Smooth muscle cell (in vitro differentiated cells): ENCODE results near the gene EGFR. TPM values are rescaled to one million over a fixed set of nuclear protein-coding genes. Genes with fewer than 3 reads are reported as not detected.

Source experiments
- DNase-seq: peaks from one replicate; lab custom pipeline; 2025; ENCODE audit not compliant: unreplicated experiment; lab: John Stamatoyannopoulos, UW
- H2AFZ ChIP-seq: fragments of 200-600 bp; sonication (generic); 2 replicates; pipeline ENCODE4 v1.6.0; 2016; ENCODE audit warnings: antibody characterized with exemption, low read depth, mild to moderate bottlenecking
- H3F3A ChIP-seq: fragments of 200-600 bp; sonication (generic); 2 replicates; pipeline ENCODE4 v1.6.0; 2017; ENCODE audit warnings: antibody characterized with exemption, low read depth
- H3K27ac ChIP-seq: fragments of 200-600 bp; sonication (generic); 2 replicates; pipeline ENCODE4 v1.5.1; 2016; ENCODE audit warnings: low read depth, mild to moderate bottlenecking
- H3K27me3 ChIP-seq: fragments of 200-600 bp; sonication (generic); 2 replicates; pipeline ENCODE4 v1.6.1; 2016; ENCODE audit warnings: low read depth, mild to moderate bottlenecking
- H3K36me3 ChIP-seq: fragments of 200-600 bp; sonication (generic); 2 replicates; pipeline ENCODE4 v1.5.1; 2016; ENCODE audit warnings: low read depth
- H3K4me1 ChIP-seq: fragments of 200-600 bp; sonication (generic); 2 replicates; pipeline ENCODE4 v1.5.1; 2016; ENCODE audit warnings: low read depth
- H3K4me2 ChIP-seq: fragments of 200-600 bp; sonication (generic); 2 replicates; pipeline ENCODE4 v1.6.0; 2016; ENCODE audit warnings: mild to moderate bottlenecking
- H3K4me3 ChIP-seq: fragments of 200-600 bp; sonication (generic); 2 replicates; pipeline ENCODE4 v1.5.1; 2016; ENCODE audit warnings: mild to moderate bottlenecking
- H3K79me2 ChIP-seq: fragments of 200-600 bp; sonication (generic); 2 replicates; pipeline ENCODE4 v1.6.0; 2016; ENCODE audit warnings: low read depth, mild to moderate bottlenecking
- H3K9ac ChIP-seq: fragments of 200-600 bp; sonication (generic); 2 replicates; pipeline ENCODE4 v1.6.0; 2016; ENCODE audit warnings: low read depth
- H3K9me3 ChIP-seq: fragments of 200-600 bp; sonication (generic); replicated peaks from 2 replicates; pipeline ENCODE4 v1.5.1; 2016; ENCODE audit warnings: low read depth
- H4K20me1 ChIP-seq: fragments of 200-600 bp; sonication (generic); 2 replicates; pipeline ENCODE4 v1.6.0; 2016; ENCODE audit warnings: low read depth
- CTCF ChIP-seq: fragments of 200-600 bp; sonication (generic); IDR thresholded peaks from 2 replicates; pipeline ENCODE4 v1.5.1; 2017; ENCODE audit warnings: borderline replicate concordance, mild to moderate bottlenecking, antibody characterized with exemption; ENCODE audit not compliant: insufficient read depth, poor library complexity, severe bottlenecking
- WGBS: methylation state at CpG from one replicate; pipeline ENCODE4 v1.1.7; 2016; ENCODE audit warnings: low lambda C conversion rate; 5-methylcytosine and 5-hydroxymethylcytosine counted together
- polyA plus RNA-seq: library from polyadenylated mRNA; unstranded; fragments of >200 nt; fragmentation: Nextera tagmentation; extraction: Ambion mirVana; gene quantifications from 2 replicates; pipeline ENCODE4 v1.2.1, GENCODE V29; 2016
- total RNA-seq: library from RNA; depleted of rRNA; stranded (reverse); fragments of >200 nt; gene quantifications from 2 replicates; pipeline ENCODE4 v1.2.3, GENCODE V29; 2014

EGFR gene
- total and polyA plus RNA-seq, 2 experiments from 2014 or later, result 9.0 to 31.1 TPM

- H2AFZ ChIP-seq, result peak overlapping the region; percentile 17
- H3K36me3 ChIP-seq, result no peaks in the 10 kb centered on the region
- H3K9me3 ChIP-seq, result no peaks in the 10 kb centered on the region
- no peak for TF ChIP-seq CTCF
- H4K20me1 ChIP-seq, result no peaks in the 10 kb centered on the region
- H3K79me2 ChIP-seq, result no peaks in the 10 kb centered on the region
- no peak for DNase-seq
- H3K4me2 ChIP-seq, result peak overlapping the region; percentile 60
- H3F3A ChIP-seq, result no peaks in the 10 kb centered on the region
- no peaks in the 10 kb centered on the region for H3K4me1 ChIP-seq
- H3K9ac ChIP-seq, result peak overlapping the region; percentile 16
- no peak overlapping the region for H3K4me3 ChIP-seq
- no peaks in the 10 kb centered on the region for H3K27me3 ChIP-seq
- H3K27ac ChIP-seq, result peak overlapping the region; percentile 60
- 32% methylated on average over 7 of the region's 7 CpGs for WGBS
Measured at GRCh38 chr7:54985426-54986330, 33.1 kb upstream of the EGFR start.

DNA sequence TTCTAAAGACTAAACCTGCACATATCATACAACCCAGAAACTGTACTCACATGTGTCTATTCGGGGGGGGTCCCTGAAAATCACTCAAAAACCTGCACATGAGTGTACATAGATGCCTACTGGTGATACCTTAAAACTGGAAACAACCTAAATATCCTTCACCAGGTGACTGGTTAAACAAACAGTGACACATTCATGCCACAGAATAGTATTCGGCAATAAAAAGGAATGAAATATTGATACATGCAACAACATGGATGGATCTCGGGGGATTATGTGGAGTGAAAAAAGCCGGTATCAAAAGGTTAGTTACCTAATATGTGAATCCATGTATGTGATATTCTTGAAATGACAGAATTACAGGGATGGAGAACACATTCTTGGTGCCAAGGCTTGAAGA, 32.1 kb upstream of the EGFR start:
- H3K9me3 ChIP-seq, result no peaks in the 10 kb centered on the region
- no peaks in the 10 kb centered on the region for H3F3A ChIP-seq
- no peak for TF ChIP-seq CTCF
- H3K4me1 ChIP-seq, result no peaks in the 10 kb centered on the region
- H3K4me2 ChIP-seq, result no peak overlapping the region
- no peak overlapping the region for H3K9ac ChIP-seq
- no peak overlapping the region for H2AFZ ChIP-seq
- DNase-seq, result no peak
- 89% methylated on average over 4 of the region's 4 CpGs for WGBS
- no peaks in the 10 kb centered on the region for H3K36me3 ChIP-seq
- H3K27me3 ChIP-seq, result no peaks in the 10 kb centered on the region
- H4K20me1 ChIP-seq, result no peaks in the 10 kb centered on the region
- no peaks in the 10 kb centered on the region for H3K79me2 ChIP-seq
- no peak overlapping the region for H3K4me3 ChIP-seq
- H3K27ac ChIP-seq, result no peak overlapping the region

GRCh38 chr7:54987772-54988171, 31.0 kb upstream of the EGFR start:
- 77% methylated on average over 1 of the region's 1 CpG for WGBS
- no peaks in the 10 kb centered on the region for H3K79me2 ChIP-seq
- H2AFZ ChIP-seq, result no peak overlapping the region
- no peaks in the 10 kb centered on the region for H3K36me3 ChIP-seq
- no peak for TF ChIP-seq CTCF
- no peaks in the 10 kb centered on the region for H3K4me1 ChIP-seq
- no peak overlapping the region for H3K9ac ChIP-seq
- H3K4me3 ChIP-seq, result no peak overlapping the region
- H3K27ac ChIP-seq, result no peak overlapping the region
- DNase-seq, result no peak
- no peaks in the 10 kb centered on the region for H3K9me3 ChIP-seq
- H3K27me3 ChIP-seq, result no peaks in the 10 kb centered on the region
- H3K4me2 ChIP-seq, result no peak overlapping the region
- H4K20me1 ChIP-seq, result no peaks in the 10 kb centered on the region
- no peaks in the 10 kb centered on the region for H3F3A ChIP-seq

DNA sequence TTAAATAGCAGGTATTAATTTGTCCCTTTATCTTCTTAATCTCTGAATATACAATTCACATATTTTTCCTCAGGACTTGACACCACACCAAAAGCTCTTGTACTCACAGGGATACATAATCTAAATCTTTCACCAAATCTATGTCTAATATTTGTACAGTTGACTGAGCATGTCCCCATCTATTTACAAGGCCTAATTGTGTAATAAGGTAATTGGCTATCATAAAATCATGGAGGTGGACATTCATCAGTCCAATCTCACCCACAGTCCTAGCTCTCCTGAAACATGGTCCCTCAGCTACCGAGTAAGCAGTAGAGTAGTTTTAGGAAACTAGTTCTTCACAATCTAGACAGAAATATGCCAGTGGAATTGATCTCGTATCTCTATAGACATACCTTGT, 30.3 kb upstream of the EGFR start:
- H2AFZ ChIP-seq, result no peak overlapping the region
- H3K4me1 ChIP-seq, result no peaks in the 10 kb centered on the region
- WGBS, result 91% methylated on average over 2 of the region's 2 CpGs
- H3K4me2 ChIP-seq, result no peak overlapping the region
- TF ChIP-seq CTCF, result no peak
- H3F3A ChIP-seq, result no peaks in the 10 kb centered on the region
- H3K4me3 ChIP-seq, result no peak overlapping the region
- H4K20me1 ChIP-seq, result no peaks in the 10 kb centered on the region
- no peaks in the 10 kb centered on the region for H3K79me2 ChIP-seq
- H3K36me3 ChIP-seq, result no peaks in the 10 kb centered on the region
- H3K9ac ChIP-seq, result no peak overlapping the region
- H3K27me3 ChIP-seq, result no peaks in the 10 kb centered on the region
- no peak overlapping the region for H3K27ac ChIP-seq
- DNase-seq, result no peak
- no peaks in the 10 kb centered on the region for H3K9me3 ChIP-seq
